SK-N-SH (cell line): ENCODE data around the gene ZNF526.

Experiments
- CTCF ChIP-seq: fragments of 200-600 bp; sonication (generic); IDR thresholded peaks from 2 replicates; pipeline ENCODE4 v1.6.1; 2017; ENCODE audit warnings: antibody characterized with exemption, mild to moderate bottlenecking, moderate library complexity
- FOXJ3 ChIP-seq: sonication (generic); formaldehyde crosslinking; IDR thresholded peaks from 2 replicates; pipeline ENCODE4 v1.5.1; 2020; ENCODE audit warnings: mild to moderate bottlenecking, missing genetic modification reagents
- TF ChIP-seq, protein P1 (sequence below): fragments of 150-350 bp; IDR thresholded peaks from 2 replicates; pipeline ENCODE4 v1.6.1; 2017; ENCODE audit warnings: antibody characterized with exemption, low read length, low read depth, borderline replicate concordance
- TF ChIP-seq, protein P2 (sequence below): IDR thresholded peaks from 2 replicates; pipeline ENCODE4; 2012

- TF ChIP-seq, protein P1, sequence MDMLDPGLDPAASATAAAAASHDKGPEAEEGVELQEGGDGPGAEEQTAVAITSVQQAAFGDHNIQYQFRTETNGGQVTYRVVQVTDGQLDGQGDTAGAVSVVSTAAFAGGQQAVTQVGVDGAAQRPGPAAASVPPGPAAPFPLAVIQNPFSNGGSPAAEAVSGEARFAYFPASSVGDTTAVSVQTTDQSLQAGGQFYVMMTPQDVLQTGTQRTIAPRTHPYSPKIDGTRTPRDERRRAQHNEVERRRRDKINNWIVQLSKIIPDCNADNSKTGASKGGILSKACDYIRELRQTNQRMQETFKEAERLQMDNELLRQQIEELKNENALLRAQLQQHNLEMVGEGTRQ, result no peak
- TF ChIP-seq, protein P2, sequence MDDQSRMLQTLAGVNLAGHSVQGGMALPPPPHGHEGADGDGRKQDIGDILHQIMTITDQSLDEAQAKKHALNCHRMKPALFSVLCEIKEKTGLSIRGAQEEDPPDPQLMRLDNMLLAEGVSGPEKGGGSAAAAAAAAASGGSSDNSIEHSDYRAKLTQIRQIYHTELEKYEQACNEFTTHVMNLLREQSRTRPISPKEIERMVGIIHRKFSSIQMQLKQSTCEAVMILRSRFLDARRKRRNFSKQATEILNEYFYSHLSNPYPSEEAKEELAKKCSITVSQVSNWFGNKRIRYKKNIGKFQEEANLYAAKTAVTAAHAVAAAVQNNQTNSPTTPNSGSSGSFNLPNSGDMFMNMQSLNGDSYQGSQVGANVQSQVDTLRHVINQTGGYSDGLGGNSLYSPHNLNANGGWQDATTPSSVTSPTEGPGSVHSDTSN, result no peak
- TF ChIP-seq CTCF (no peak), FOXJ3 (CRISPR knock-in tag) (no peak)
These were observed 46.4 kb upstream of the ZNF526 start for GRCh38 chr19:42173695-42174094.
